Brain pericyte (primary cell): ENCODE measurements around the gene FAM81A.
"Not testable (repeated sequence)": the region's sequence is repeated elsewhere in the genome, so short reads cannot be mapped to it uniquely, and the experiment has no call there.

Experiments used
- DNase-seq: peaks from one replicate; pipeline ENCODE4 v3.0.0-alpha.2; 2012; ENCODE audit warnings: low read depth, low spot score

FAM81A gene

GRCh38 chr15:59437817-59438624, at the start of gene FAM81A:
FAM81A (plus strand) TSS chr15:59438186; CDS start chr15:59458627, 20,441 bp downstream.
- no peak for DNase-seq

GRCh38 chr15:59388670-59389069, 49.3 kb upstream of the FAM81A start:
- DNase-seq: no peak

- no peak for DNase-seq
Measured at GRCh38 chr15:59392299-59392698, 45.7 kb upstream of the FAM81A start.

GRCh38 chr15:59394166-59394661, 43.8 kb upstream of the FAM81A start:
- DNase-seq: no peak

- no peak for DNase-seq
Measured at GRCh38 chr15:59396211-59396610, 41.8 kb upstream of the FAM81A start.

GRCh38 chr15:59396679-59397078, 41.3 kb upstream of the FAM81A start:
- no peak for DNase-seq

- DNase-seq: no peak
Measured at GRCh38 chr15:59398220-59398619, 39.8 kb upstream of the FAM81A start.

- DNase-seq: no peak
Measured at GRCh38 chr15:59399465-59400102, 38.4 kb upstream of the FAM81A start.

GRCh38 chr15:59400103-59400813, 37.7 kb upstream of the FAM81A start:
- DNase-seq: no peak

GRCh38 chr15:59401051-59401823, 36.7 kb upstream of the FAM81A start:
- DNase-seq: not testable (repeated sequence)

- DNase-seq: no peak
Measured at GRCh38 chr15:59401824-59402569, 36.0 kb upstream of the FAM81A start.

- DNase-seq: no peak
Measured at GRCh38 chr15:59405079-59405478, 32.9 kb upstream of the FAM81A start.

GRCh38 chr15:59406446-59406845, 31.5 kb upstream of the FAM81A start:
- no peak for DNase-seq

GRCh38 chr15:59407946-59408345, 30.0 kb upstream of the FAM81A start:
- no peak for DNase-seq

- DNase-seq: no peak
Measured at GRCh38 chr15:59410391-59410896, 27.5 kb upstream of the FAM81A start.

- no peak for DNase-seq
Measured at GRCh38 chr15:59413577-59413976, 24.4 kb upstream of the FAM81A start.

GRCh38 chr15:59416816-59417215, 21.2 kb upstream of the FAM81A start:
- no peak for DNase-seq

GRCh38 chr15:59419170-59419569, 18.8 kb upstream of the FAM81A start:
- DNase-seq: no peak

GRCh38 chr15:59420108-59420507, 17.9 kb upstream of the FAM81A start:
- DNase-seq: no peak

GRCh38 chr15:59420986-59421618, 16.9 kb upstream of the FAM81A start:
- DNase-seq: no peak
